Activated CD4-positive, alpha-beta T cell treated with anti-CD3 and anti-CD28 coated beads, Interleukin-2, amount 50 U/mL, for 1 hour (primary cell): Measurements from ENCODE around the gene PHB1.
A peak's percentile ranks its signal among the peaks of the same experiment; 100 is the strongest.
"Not testable (repeated sequence)": the region's sequence is repeated elsewhere in the genome, so short reads cannot be mapped to it uniquely, and the experiment has no call there.

ENCODE experiments used
- DNase-seq: peaks from one replicate; pipeline ENCODE4 v3.0.0-alpha.2; 2020

The PHB1 gene

DNA sequence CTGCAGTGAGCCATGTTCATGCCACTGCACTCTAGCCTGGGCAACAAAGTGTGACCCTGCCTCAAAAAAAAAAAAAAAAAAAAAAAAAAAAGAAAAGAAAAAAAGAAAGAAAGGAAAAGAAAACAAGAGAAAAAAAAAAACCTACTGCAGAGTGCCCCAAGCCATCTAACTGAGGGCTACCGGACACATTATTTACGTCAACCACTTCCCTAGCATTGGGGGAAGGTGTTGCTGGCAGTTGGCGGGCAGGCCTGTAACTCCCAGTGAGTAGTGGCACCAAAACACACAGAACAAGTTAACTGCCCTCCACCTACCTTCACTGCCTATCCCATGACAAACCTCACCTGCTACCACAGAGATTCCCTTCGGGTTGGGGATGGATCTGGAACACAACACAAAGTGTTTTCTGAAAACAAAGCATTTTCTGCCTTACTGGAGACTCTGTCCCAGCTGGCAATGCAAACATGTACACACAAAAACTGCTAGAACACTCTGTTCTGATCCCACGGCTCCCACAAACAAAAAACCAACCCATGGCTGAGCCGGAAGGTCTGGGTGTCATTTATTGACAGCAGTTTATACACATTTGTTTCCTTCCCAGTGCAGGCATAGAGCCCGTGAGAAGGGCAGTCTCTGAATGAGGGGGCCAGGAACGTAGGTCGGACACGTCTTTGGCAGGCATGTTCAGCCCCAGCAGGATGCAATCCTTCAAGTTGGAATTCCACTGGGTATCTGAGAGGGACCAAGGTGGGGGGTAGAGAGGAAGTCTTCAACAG is 11.0 kb downstream of the PHB1 start:
- DNase-seq = no peak

DNA sequence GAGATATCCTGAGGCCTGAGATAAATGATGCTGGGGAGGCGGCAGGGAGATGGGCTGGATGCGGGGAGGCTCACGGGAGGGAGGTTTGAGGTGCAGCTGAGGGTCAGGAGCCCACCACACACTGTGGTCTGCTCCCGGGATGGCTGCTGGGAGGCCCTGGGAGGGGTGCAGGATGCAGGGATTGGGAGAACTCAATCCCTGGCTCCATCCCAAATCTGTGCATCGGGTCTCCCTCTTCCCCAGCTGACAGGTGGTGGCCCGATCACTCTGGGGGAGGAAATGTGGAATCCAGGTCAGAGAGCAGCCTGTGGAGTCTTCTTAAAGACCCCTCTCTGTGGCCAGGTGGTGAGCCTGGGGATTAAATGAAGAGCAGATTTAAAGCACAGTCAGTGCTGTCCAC is 12.0 kb downstream of the PHB1 start:
- DNase-seq = no peak

GRCh38 chr17:49401971-49402611 is 12.6 kb downstream of the PHB1 start:
- no peak for DNase-seq

- DNase-seq = no peak
These were observed 14.7 kb downstream of the PHB1 start for GRCh38 chr17:49399995-49400394.

DNA sequence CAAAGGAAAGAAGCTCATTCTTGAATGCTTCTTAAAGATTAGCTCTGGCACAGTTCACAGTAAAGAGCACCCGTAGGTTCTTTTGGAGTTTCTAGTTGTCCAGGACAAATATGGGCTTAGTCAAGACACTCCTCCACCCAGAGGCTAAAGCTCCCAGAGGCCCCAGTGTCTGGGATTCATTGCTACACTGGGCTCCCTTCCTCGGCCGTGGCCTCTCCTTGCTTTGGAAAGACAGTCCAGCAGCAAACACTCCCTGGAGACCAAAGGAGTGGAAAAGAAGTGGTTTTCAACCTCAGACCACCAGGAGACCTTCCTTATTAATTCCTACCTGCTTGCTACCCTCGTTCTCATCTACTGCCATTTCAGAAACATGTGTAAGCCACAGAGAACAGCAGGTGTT is 17.1 kb downstream of the PHB1 start:
- DNase-seq = no peak

- no peak for DNase-seq
These were observed 21.0 kb downstream of the PHB1 start for GRCh38 chr17:49393491-49394255.

- no peak for DNase-seq
These were observed 23.9 kb downstream of the PHB1 start for GRCh38 chr17:49390548-49391324.

- DNase-seq = not testable (repeated sequence)
These were observed 25.0 kb downstream of the PHB1 start for GRCh38 chr17:49389514-49390347.

DNA sequence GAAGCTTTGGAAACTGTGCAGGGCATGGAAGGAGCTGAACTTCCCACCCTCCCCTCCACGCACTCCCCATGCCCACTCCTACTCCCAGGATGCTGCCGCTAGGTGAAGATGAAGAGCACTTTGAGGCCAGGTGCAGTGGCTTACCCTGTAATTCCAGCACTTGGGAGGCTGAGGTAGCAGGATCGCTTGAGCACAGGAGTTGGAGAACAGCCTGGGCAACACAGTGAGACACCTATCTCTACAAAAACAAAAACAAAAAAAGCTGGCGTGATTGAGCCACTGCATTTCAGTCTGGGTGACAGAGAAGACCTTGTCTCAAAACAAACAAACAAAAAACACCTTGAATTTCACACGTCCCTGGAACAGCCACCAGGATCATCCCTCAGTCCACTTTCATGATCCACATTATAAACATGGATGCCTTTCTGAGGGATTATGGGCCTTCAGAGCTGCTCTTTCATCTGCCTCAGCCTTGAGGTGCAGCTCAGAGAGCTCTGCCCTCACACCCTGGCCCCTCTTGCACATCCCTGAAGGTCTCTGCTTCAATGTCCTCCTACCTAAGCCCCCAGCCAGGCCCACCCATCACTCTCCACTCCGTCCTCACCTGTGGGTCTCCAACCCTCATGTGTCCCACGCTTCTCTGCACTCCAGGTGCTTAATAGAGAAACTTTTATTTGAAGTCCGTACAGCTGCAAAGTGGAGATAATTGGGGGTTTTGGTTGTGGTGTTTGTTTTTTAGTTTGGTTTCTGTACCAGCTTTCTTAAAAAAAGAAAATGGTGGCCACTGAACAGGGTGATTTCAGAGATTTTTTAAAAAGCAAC is 25.8 kb downstream of the PHB1 start:
- DNase-seq = no peak

DNA sequence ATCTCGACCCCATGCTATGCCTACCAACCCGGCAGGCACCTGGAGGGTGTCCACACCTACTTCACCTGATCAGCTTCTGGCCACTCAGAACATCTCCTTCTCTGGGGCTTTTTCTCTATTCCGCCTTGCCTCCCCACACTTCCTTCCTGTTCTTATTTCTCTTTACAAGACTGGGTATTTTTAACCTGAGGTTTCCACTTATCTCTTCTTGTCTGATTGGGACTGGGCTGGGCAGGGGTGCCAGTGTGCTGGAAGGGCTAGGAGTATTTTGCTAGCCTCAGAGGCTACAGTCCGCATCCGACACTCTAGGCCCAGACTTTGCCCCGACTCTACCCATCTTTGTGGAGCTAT is 26.4 kb downstream of the PHB1 start:
- peak; percentile 16 for DNase-seq

DNA sequence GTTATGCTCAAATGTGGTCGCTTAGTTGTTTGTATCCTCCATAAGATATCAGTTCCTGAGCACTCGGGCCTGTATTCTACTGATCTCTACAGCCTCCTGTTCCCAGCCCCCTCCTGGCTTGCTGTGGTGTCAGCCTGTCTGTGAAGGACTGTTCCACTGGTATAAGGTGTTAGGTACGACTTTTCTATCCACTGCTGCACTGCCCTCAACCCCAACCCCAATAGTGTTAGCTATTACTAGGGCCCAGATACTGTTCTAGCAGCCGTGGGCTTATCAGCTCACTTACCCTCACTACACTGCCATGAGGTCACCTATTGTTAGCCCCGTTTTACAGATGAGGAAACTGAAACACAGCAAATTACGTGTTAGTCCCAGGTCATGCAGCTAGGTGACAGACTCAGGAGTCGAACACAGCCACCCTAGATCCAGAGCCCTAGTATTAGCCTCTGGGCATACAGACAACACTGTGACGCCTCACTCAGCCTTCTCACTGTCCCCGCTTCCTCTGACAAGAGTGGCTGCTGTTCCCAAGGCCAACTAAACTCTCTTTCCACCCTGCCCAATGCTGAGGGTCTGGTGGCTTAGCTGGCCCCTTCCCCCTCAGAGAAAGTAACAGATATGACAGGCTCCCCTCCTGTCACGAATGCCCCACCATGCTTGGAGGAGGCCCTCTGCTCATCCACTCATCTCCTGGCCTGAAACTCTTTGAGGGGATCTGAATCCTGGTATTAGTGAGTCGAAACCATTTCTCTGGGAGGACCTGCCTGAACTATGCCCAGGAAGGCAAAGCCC is 27.0 kb downstream of the PHB1 start:
- no peak for DNase-seq

GRCh38 chr17:49386373-49386772 is 28.3 kb downstream of the PHB1 start:
- DNase-seq = no peak

DNA sequence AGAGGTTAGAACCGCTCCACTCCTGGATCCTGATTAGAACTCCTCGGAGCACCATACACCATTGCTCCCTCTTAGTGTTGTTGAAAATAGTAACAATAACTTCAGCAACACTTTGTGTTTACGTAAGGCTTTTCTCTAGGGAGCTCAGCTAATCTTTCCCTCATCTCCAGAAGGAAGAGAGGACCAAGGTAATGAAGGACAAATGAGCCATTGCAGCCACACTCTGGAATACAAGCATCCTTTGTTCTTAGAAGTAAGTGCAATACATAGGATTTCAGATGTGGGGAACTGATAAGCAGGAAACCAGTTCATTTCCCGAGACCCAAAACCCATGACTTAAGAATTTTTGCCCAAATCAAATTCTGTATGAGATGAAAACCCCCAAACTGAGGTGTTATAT is 29.7 kb downstream of the PHB1 start:
- DNase-seq = no peak

GRCh38 chr17:49383060-49383459 is 31.6 kb downstream of the PHB1 start:
- DNase-seq = no peak

DNA sequence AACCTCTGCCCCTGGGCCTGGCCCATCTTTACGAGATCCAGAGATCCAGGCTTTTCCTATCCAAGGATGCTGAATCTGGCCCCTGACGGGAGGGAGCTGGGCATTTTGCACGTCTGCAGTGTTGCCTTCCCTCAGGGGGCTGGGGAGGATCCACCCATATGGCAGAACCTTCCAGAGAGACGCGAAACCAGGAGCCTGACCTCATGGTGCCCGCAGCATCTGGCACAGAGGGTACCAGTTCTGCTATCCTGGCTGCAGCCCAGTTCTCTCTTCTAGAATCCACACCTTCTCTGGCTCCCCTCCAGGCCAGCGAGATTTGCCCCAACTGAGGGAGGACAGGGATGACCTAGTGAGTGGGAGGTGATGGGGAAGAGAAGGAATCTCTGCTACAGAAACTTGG is 32.1 kb downstream of the PHB1 start:
- DNase-seq = no peak

- DNase-seq = no peak
These were observed 32.9 kb downstream of the PHB1 start for GRCh38 chr17:49381793-49382192.

GRCh38 chr17:49381033-49381432 is 33.6 kb downstream of the PHB1 start:
- no peak for DNase-seq

- DNase-seq = no peak
These were observed 34.8 kb downstream of the PHB1 start for GRCh38 chr17:49379926-49380325.

DNA sequence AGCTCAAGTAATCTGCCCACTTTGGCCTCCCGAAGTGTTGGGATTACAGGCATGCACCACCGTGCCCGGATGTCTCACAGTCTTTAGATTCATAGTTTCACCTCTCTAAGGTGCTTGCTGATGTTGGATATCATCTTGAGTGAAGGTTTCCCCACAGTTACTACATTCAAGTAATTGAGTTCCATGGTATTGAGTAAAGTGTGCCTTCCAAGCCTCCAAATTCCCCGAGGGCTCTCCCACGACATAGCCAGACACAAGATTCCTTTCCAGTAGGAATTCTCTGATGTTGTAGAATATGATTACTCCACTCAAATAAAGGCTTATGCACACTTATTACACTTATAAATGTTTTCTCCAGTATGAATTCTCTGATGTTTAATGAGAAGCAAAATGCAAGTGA is 36.4 kb downstream of the PHB1 start:
- DNase-seq = no peak

- no peak for DNase-seq
These were observed 39.1 kb downstream of the PHB1 start for GRCh38 chr17:49375544-49375943.

- DNase-seq = no peak
These were observed 41.6 kb downstream of the PHB1 start for GRCh38 chr17:49373115-49373514.
